ENCODE data around the gene ADGRL3.

The ADGRL3 gene

GRCh38 chr4:61427099-61427817 is 227.1 kb downstream of the ADGRL3 start:
- Histone ChIP-seq H3K36me3 (ENCODE audit: control insufficient read depth, insufficient read depth, low read length) (no peaks in the 10 kb centered on the region), H3K27me3 (replicated peaks; ENCODE audit: control insufficient read depth, insufficient read depth, low read length, poor library complexity, severe bottlenecking) (no peaks in the 10 kb centered on the region), H3K4me1 (ENCODE audit: control insufficient read depth, insufficient read depth, low read length, poor library complexity, severe bottlenecking) (no peaks in the 10 kb centered on the region), H3K27ac (ENCODE audit: insufficient read depth, low read length, poor library complexity, severe bottlenecking) (no peak overlapping the region), H3K4me3 (ENCODE audit: insufficient read depth, low read depth, low read length, poor library complexity, severe bottlenecking) (no peak overlapping the region), H3K9me3 (ENCODE audit: control insufficient read depth, low read length) (no peaks in the 10 kb centered on the region)
- DNase-seq, result no peak

- no peaks in the 10 kb centered on the region for H3K36me3 ChIP-seq (ENCODE audit: control insufficient read depth, insufficient read depth, low read length)
- H3K27me3 ChIP-seq (replicated peaks; ENCODE audit: control insufficient read depth, insufficient read depth, low read length, poor library complexity, severe bottlenecking), result no peaks in the 10 kb centered on the region
- DNase-seq, result no peak
- H3K4me1 ChIP-seq (ENCODE audit: control insufficient read depth, insufficient read depth, low read length, poor library complexity, severe bottlenecking), result no peaks in the 10 kb centered on the region
- H3K9me3 ChIP-seq (ENCODE audit: control insufficient read depth, low read length), result no peaks in the 10 kb centered on the region
- no peak overlapping the region for H3K27ac ChIP-seq (ENCODE audit: insufficient read depth, low read length, poor library complexity, severe bottlenecking)
- no peak overlapping the region for H3K4me3 ChIP-seq (ENCODE audit: insufficient read depth, low read depth, low read length, poor library complexity, severe bottlenecking)
Observed at GRCh38 chr4:61427818-61428495, 227.8 kb downstream of the ADGRL3 start.

GRCh38 chr4:61428950-61429349 is 228.8 kb downstream of the ADGRL3 start:
- Histone ChIP-seq H3K9me3 (ENCODE audit: control insufficient read depth, low read length) (no peaks in the 10 kb centered on the region), H3K36me3 (ENCODE audit: control insufficient read depth, insufficient read depth, low read length) (no peaks in the 10 kb centered on the region), H3K27ac (ENCODE audit: insufficient read depth, low read length, poor library complexity, severe bottlenecking) (no peak overlapping the region)

GRCh38 chr4:61431131-61431530 is 231.0 kb downstream of the ADGRL3 start:
- H3K36me3 ChIP-seq (ENCODE audit: control insufficient read depth, insufficient read depth, low read length), result no peaks in the 10 kb centered on the region
- no peak overlapping the region for H3K27ac ChIP-seq (ENCODE audit: insufficient read depth, low read length, poor library complexity, severe bottlenecking)
- no peaks in the 10 kb centered on the region for H3K27me3 ChIP-seq (replicated peaks; ENCODE audit: control insufficient read depth, insufficient read depth, low read length, poor library complexity, severe bottlenecking)
- no peak for DNase-seq
- H3K4me3 ChIP-seq (ENCODE audit: insufficient read depth, low read depth, low read length, poor library complexity, severe bottlenecking), result no peak overlapping the region
- no peaks in the 10 kb centered on the region for H3K4me1 ChIP-seq (ENCODE audit: control insufficient read depth, insufficient read depth, low read length, poor library complexity, severe bottlenecking)
- no peaks in the 10 kb centered on the region for H3K9me3 ChIP-seq (ENCODE audit: control insufficient read depth, low read length)

More at GRCh38 chr4:61428950-61429349, 228.8 kb downstream of the ADGRL3 start:
- no peak overlapping the region for H3K4me3 ChIP-seq (ENCODE audit: insufficient read depth, low read depth, low read length, poor library complexity, severe bottlenecking)
- no peaks in the 10 kb centered on the region for H3K27me3 ChIP-seq (replicated peaks; ENCODE audit: control insufficient read depth, insufficient read depth, low read length, poor library complexity, severe bottlenecking)
- no peaks in the 10 kb centered on the region for H3K4me1 ChIP-seq (ENCODE audit: control insufficient read depth, insufficient read depth, low read length, poor library complexity, severe bottlenecking)
- DNase-seq, result no peak

GRCh38 chr4:61437923-61438322 is 237.8 kb downstream of the ADGRL3 start:
- no peak overlapping the region for H3K4me3 ChIP-seq (ENCODE audit: insufficient read depth, low read depth, low read length, poor library complexity, severe bottlenecking)
- no peak for DNase-seq
- no peak overlapping the region for H3K27ac ChIP-seq (ENCODE audit: insufficient read depth, low read length, poor library complexity, severe bottlenecking)
- H3K4me1 ChIP-seq (ENCODE audit: control insufficient read depth, insufficient read depth, low read length, poor library complexity, severe bottlenecking), result no peaks in the 10 kb centered on the region
- no peaks in the 10 kb centered on the region for H3K27me3 ChIP-seq (replicated peaks; ENCODE audit: control insufficient read depth, insufficient read depth, low read length, poor library complexity, severe bottlenecking)
- no peaks in the 10 kb centered on the region for H3K9me3 ChIP-seq (ENCODE audit: control insufficient read depth, low read length)
- no peaks in the 10 kb centered on the region for H3K36me3 ChIP-seq (ENCODE audit: control insufficient read depth, insufficient read depth, low read length)

GRCh38 chr4:61440321-61440720 is 240.2 kb downstream of the ADGRL3 start:
- Histone ChIP-seq H3K9me3 (ENCODE audit: control insufficient read depth, low read length) (no peaks in the 10 kb centered on the region), H3K4me3 (ENCODE audit: insufficient read depth, low read depth, low read length, poor library complexity, severe bottlenecking) (no peak overlapping the region), H3K36me3 (ENCODE audit: control insufficient read depth, insufficient read depth, low read length) (no peaks in the 10 kb centered on the region)

GRCh38 chr4:61442936-61443335 is 242.8 kb downstream of the ADGRL3 start:
- no peaks in the 10 kb centered on the region for H3K9me3 ChIP-seq (ENCODE audit: control insufficient read depth, low read length)
- H3K4me3 ChIP-seq (ENCODE audit: insufficient read depth, low read depth, low read length, poor library complexity, severe bottlenecking), result no peak overlapping the region
- no peak for DNase-seq
- H3K4me1 ChIP-seq (ENCODE audit: control insufficient read depth, insufficient read depth, low read length, poor library complexity, severe bottlenecking), result no peaks in the 10 kb centered on the region
- no peaks in the 10 kb centered on the region for H3K36me3 ChIP-seq (ENCODE audit: control insufficient read depth, insufficient read depth, low read length)
- H3K27ac ChIP-seq (ENCODE audit: insufficient read depth, low read length, poor library complexity, severe bottlenecking), result no peak overlapping the region
- no peaks in the 10 kb centered on the region for H3K27me3 ChIP-seq (replicated peaks; ENCODE audit: control insufficient read depth, insufficient read depth, low read length, poor library complexity, severe bottlenecking)

More at GRCh38 chr4:61440321-61440720, 240.2 kb downstream of the ADGRL3 start:
- no peak overlapping the region for H3K27ac ChIP-seq (ENCODE audit: insufficient read depth, low read length, poor library complexity, severe bottlenecking)
- DNase-seq, result no peak
- H3K4me1 ChIP-seq (ENCODE audit: control insufficient read depth, insufficient read depth, low read length, poor library complexity, severe bottlenecking), result no peaks in the 10 kb centered on the region
- no peaks in the 10 kb centered on the region for H3K27me3 ChIP-seq (replicated peaks; ENCODE audit: control insufficient read depth, insufficient read depth, low read length, poor library complexity, severe bottlenecking)

- Histone ChIP-seq H3K27me3 (replicated peaks; ENCODE audit: control insufficient read depth, insufficient read depth, low read length, poor library complexity, severe bottlenecking) (no peaks in the 10 kb centered on the region), H3K4me3 (ENCODE audit: insufficient read depth, low read depth, low read length, poor library complexity, severe bottlenecking) (no peak overlapping the region), H3K9me3 (ENCODE audit: control insufficient read depth, low read length) (no peaks in the 10 kb centered on the region), H3K27ac (ENCODE audit: insufficient read depth, low read length, poor library complexity, severe bottlenecking) (no peak overlapping the region), H3K36me3 (ENCODE audit: control insufficient read depth, insufficient read depth, low read length) (no peaks in the 10 kb centered on the region), H3K4me1 (ENCODE audit: control insufficient read depth, insufficient read depth, low read length, poor library complexity, severe bottlenecking) (no peaks in the 10 kb centered on the region)
- DNase-seq, result no peak
Observed at GRCh38 chr4:61443813-61444510, 243.8 kb downstream of the ADGRL3 start.

- Histone ChIP-seq H3K27me3 (replicated peaks; ENCODE audit: control insufficient read depth, insufficient read depth, low read length, poor library complexity, severe bottlenecking) (no peaks in the 10 kb centered on the region), H3K4me1 (ENCODE audit: control insufficient read depth, insufficient read depth, low read length, poor library complexity, severe bottlenecking) (no peaks in the 10 kb centered on the region), H3K36me3 (ENCODE audit: control insufficient read depth, insufficient read depth, low read length) (no peaks in the 10 kb centered on the region), H3K9me3 (ENCODE audit: control insufficient read depth, low read length) (no peaks in the 10 kb centered on the region), H3K27ac (ENCODE audit: insufficient read depth, low read length, poor library complexity, severe bottlenecking) (no peak overlapping the region), H3K4me3 (ENCODE audit: insufficient read depth, low read depth, low read length, poor library complexity, severe bottlenecking) (no peak overlapping the region)
- no peak for DNase-seq
Observed at GRCh38 chr4:61445374-61446063, 245.4 kb downstream of the ADGRL3 start.
